Astrocyte (in vitro differentiated cells and primary cell): ENCODE measurements around the gene DNAJC12.

Source experiments
- EZH2 ChIP-seq: IDR thresholded peaks from 2 replicates; pipeline ENCODE4 v1.6.1; 2012; ENCODE audit warnings: mild to moderate bottlenecking, low read length, inconsistent platforms; ENCODE audit not compliant: insufficient read depth
- TF ChIP-seq, protein P1 (sequence below): IDR thresholded peaks from 2 replicates; pipeline ENCODE4 v1.5.1; 2011; ENCODE audit warnings: low read depth, mild to moderate bottlenecking, inconsistent platforms, low read length, moderate library complexity; ENCODE audit not compliant: insufficient read depth

DNA sequence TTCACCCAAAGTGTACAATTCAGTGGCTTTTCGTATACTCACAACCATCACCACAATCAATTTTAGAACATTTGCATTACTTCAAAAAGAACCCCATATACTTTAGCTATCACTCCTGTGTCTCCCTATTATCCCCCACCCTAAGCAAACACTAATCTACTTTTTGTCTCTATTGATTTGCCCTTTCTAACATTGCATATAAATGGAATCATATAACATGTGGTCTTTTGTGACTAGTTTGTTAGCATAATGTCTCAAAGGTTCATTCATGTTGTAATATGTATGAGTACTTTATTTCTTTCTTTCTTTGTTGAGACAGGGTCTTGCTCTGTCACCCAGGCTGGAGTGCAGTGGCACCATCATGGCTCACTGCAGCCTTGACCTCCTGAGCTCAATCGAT, 21.0 kb upstream of the DNAJC12 start:
- TF ChIP-seq, protein P1, sequence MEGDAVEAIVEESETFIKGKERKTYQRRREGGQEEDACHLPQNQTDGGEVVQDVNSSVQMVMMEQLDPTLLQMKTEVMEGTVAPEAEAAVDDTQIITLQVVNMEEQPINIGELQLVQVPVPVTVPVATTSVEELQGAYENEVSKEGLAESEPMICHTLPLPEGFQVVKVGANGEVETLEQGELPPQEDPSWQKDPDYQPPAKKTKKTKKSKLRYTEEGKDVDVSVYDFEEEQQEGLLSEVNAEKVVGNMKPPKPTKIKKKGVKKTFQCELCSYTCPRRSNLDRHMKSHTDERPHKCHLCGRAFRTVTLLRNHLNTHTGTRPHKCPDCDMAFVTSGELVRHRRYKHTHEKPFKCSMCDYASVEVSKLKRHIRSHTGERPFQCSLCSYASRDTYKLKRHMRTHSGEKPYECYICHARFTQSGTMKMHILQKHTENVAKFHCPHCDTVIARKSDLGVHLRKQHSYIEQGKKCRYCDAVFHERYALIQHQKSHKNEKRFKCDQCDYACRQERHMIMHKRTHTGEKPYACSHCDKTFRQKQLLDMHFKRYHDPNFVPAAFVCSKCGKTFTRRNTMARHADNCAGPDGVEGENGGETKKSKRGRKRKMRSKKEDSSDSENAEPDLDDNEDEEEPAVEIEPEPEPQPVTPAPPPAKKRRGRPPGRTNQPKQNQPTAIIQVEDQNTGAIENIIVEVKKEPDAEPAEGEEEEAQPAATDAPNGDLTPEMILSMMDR: no peak
- no peak for TF ChIP-seq EZH2
